ENCODE data around the gene SLC1A7.

SLC1A7 gene

DNA sequence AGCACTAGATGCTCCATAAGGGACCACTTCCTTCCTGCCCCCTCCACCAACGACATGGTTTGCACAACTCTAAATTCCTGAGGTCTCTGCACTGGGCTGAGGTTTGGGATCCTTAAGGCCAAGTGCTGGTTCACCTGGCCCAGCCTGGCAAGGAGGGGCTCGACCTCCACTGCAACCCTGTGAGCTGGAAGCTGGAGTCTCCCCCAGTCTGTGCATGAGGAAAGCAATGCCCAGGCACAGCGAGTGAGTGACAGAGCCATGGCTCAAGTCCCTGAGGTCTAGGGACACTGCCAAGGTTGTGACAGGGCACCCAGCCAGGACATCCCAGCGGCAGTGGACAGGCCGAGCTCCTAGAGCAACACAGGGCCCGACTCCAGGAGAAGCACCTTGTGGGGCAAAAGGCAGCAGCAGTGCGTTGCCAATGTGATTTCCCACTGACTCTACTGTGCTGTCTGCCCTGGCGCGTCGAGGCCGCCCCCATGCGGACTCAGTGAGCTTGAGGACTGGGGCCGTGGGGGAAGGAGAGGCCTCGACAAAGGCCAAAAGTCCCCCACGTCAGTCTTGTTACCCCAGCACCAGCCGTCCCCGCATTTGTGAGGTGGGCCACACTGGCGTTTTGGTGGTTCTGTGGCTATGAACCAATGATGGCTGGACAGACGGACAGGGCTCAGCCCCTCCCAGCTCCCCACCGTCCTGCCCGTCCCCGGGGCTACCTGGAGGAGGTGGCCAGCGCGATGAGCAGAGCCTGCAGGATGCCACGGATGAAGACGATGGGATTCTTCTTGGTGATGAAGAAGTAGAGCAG is 50.4 kb downstream of the SLC1A7 start:
- peak; percentile 77 for DNase-seq (ENCODE audit: low read depth)
- TF ChIP-seq, protein P1, sequence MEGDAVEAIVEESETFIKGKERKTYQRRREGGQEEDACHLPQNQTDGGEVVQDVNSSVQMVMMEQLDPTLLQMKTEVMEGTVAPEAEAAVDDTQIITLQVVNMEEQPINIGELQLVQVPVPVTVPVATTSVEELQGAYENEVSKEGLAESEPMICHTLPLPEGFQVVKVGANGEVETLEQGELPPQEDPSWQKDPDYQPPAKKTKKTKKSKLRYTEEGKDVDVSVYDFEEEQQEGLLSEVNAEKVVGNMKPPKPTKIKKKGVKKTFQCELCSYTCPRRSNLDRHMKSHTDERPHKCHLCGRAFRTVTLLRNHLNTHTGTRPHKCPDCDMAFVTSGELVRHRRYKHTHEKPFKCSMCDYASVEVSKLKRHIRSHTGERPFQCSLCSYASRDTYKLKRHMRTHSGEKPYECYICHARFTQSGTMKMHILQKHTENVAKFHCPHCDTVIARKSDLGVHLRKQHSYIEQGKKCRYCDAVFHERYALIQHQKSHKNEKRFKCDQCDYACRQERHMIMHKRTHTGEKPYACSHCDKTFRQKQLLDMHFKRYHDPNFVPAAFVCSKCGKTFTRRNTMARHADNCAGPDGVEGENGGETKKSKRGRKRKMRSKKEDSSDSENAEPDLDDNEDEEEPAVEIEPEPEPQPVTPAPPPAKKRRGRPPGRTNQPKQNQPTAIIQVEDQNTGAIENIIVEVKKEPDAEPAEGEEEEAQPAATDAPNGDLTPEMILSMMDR (conservative IDR thresholded peaks at IDR 0.05; ENCODE audit: low read length) = no peak
- no peak overlapping the region for H3K4me3 ChIP-seq (ENCODE audit: low read length)

DNA sequence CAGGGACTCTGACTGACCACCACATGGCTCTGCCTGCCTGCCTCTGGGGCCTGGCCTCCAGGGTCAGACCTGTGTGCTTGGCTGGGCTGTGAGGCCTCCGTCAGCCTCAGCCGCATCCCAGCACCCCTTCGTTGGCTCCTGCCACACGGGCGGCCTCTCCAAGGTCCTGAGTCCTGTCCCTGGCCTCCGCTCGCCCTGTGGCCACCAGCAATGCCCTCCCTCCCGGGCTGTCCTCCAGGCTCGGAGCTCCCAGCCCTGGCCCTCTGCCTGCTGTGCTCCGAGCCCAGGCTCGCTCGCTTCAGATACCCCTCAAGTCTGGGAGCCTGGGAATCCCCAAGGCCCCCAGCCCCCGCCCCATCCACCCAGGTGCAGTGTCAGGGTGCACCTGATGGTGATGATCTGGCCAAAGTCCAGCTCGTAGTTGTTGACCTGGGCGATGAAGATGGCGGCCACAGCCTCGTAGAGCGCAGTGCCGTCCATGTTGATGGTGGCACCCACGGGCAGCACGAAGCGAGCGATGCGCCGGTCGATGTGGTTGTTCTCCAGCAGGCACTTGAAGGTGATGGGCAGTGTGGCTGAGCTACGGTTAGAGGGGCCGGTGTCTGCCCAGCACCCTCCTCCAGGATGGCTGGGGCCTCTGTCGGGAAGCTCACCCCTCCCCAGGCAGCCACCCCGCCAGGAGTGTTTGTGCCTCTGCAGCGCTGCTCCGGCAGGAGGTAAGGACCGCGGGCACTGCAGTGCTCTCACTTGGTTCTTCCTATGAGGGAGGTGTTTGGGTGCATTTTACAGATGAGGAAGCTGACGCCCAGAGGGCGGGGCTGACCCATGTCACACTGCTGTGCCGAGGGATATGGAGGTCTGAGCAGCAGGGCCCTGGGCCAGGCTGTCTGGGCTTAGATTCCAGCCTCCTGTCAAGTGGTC is 52.0 kb downstream of the SLC1A7 start:
- no peak for DNase-seq (ENCODE audit: low read depth)
- TF ChIP-seq, protein P1 (conservative IDR thresholded peaks at IDR 0.05; ENCODE audit: low read length) = no peak
- H3K4me3 ChIP-seq (ENCODE audit: low read length) = no peak overlapping the region

DNA sequence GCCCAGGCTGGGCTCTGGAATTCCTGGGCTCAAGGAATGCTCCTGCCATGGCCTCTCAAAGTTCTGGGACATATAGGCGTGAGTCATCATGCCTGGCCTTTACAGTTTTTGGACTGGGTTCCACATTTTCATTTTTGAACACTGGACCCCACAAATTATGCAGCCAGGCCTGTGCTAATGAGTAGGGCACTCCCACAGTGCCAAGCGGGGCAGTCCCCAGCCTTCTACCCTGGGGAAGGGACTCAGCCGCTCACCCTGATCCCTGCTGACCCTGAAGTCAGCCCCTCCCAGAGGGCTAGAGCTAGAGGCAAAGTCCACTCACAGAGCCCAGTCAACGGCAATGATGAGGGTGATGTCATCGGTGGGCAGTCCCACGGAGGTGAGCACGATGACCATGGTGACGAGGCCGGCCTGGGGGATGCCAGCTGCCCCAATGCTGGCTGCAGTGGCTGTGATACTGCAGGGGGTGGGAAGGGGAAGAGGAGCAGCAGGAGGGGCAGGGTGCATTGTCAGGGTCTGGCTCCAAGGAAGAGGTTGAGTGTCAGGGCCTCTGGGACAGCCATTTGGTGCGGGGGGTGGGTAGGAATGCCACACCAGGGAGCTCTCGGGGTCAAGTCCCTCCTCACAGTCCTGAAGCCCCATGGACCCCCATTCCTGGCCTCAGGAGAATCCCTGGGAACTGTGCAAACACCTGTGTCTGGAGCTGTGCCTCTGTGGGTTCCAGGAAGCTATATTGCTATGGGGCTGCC is 52.8 kb downstream of the SLC1A7 start:
- no peak overlapping the region for H3K4me3 ChIP-seq (ENCODE audit: low read length)
- peak; percentile 34 for DNase-seq (ENCODE audit: low read depth)
- TF ChIP-seq, protein P1 (conservative IDR thresholded peaks at IDR 0.05; ENCODE audit: low read length) = no peak

DNA sequence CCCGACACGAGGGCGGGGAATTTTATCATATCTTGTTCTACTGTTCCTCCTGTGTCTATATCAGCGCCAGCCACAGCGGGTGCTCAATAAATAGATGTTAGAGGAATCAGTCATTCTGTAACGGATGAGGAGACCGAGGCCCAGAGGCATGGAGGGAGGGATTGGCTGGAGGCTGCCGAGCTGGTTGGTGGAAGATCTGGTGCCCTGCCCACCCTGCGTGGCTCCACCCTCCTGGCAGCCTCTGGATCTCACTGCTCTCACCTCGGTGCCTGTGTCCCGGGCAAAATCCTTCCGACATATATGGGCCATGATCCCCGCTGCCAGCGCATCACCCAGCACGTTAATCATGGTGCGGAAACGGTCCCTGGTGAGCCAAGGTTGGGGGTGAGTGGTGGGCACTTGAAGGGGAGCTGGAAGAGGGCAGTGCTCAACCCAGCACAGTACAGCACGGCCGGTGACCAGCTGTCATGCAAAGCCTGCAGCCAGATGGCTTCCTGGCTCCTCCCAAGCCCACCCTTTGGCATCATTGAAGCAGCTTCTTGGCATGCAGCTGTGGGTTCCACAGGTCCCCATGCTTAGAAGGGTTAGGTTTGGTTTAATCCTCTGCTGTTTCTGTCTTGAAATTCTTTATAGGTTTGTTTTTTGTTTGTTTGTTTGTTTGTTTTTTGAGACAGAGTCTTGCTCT is 53.7 kb downstream of the SLC1A7 start:
- no peak overlapping the region for H3K4me3 ChIP-seq (ENCODE audit: low read length)
- TF ChIP-seq, protein P1 (conservative IDR thresholded peaks at IDR 0.05; ENCODE audit: low read length) = no peak
- no peak for DNase-seq (ENCODE audit: low read depth)

DNA sequence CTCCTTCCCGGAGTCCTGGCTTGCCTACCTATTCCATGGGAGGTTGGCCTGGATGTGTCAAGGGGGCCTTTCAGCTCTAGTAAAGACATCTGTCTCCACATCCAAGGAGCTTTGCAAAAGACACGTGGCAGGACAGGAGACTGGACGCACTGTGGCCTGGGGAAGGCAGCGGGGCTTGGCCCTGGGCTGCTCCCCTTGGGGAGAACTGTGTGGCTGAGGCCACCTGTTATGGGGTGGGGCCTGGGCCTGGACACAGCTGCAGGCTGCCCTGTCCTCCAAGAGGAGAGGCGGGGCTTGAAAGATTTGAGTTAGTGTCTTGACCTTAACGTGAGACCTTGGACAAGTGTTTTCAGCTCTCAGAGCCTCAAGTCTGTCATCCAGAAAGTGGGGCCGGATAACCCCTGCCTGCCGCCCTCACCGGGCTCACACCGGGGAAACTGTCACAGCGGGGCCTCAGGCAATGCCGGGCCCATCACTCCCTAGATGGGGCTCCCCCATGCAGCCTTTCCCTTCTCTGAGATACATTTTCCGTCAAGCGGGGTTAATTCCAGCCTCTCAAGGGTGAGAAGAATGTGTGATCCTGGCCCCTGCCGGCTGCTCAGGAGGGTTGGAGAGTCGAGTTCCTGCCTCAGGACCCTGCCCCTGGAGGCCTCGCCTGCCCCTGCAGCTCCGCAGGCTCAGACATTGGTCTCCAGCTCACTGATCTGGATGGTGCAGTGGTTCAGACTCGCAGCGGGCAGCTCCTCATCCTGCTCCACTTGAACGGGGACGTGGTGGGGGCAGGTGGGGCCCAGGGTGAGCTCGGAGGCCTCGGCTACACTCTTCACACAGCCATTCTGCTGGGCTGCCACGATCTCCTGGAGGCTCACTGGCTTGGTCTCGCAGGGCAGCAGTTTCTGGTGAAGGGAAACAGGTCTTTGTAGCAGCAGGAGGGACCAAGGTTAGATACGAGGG is 54.8 kb downstream of the SLC1A7 start:
- H3K4me3 ChIP-seq (ENCODE audit: low read length) = no peak overlapping the region
- DNase-seq (ENCODE audit: low read depth) = no peak
- TF ChIP-seq, protein P1 (conservative IDR thresholded peaks at IDR 0.05; ENCODE audit: low read length) = no peak
